Ammon's horn (tissue), 1 donor: Measurements from ENCODE around the gene VENTX.
"Not testable (repeated sequence)": the region's sequence is repeated elsewhere in the genome, so short reads cannot be mapped to it uniquely, and the experiment has no call there.

Experiments
- DNase-seq: peaks from one replicate; pipeline ENCODE4 v3.0.0-alpha.2; 2016; ENCODE audit warnings: low spot score

Gene VENTX

GRCh38 chr10:133257489-133258065 lies 19.9 kb downstream of the VENTX start:
- peak; percentile 48 for DNase-seq

GRCh38 chr10:133258066-133258817 lies 20.6 kb downstream of the VENTX start:
- DNase-seq, result no peak

GRCh38 chr10:133258818-133259601 lies 21.4 kb downstream of the VENTX start:
- peak; percentile 72 for DNase-seq

- DNase-seq, result no peak
Measured at GRCh38 chr10:133259602-133259989, 21.9 kb downstream of the VENTX start.

GRCh38 chr10:133260895-133261725 lies 23.5 kb downstream of the VENTX start:
- peak; percentile 43 for DNase-seq

- DNase-seq, result peak; percentile 79
Measured at GRCh38 chr10:133261726-133262325, 24.2 kb downstream of the VENTX start.

GRCh38 chr10:133262696-133263095 lies 25.0 kb downstream of the VENTX start:
- no peak for DNase-seq

GRCh38 chr10:133263674-133264073 lies 26.0 kb downstream of the VENTX start:
- DNase-seq, result no peak

GRCh38 chr10:133264461-133264860 lies 26.8 kb downstream of the VENTX start:
- no peak for DNase-seq

GRCh38 chr10:133265052-133265451 lies 27.4 kb downstream of the VENTX start:
- not testable (repeated sequence) for DNase-seq

GRCh38 chr10:133266056-133266795 lies 28.6 kb downstream of the VENTX start:
- no peak for DNase-seq

- DNase-seq, result no peak
Measured at GRCh38 chr10:133267293-133267692, 29.6 kb downstream of the VENTX start.

- no peak for DNase-seq
Measured at GRCh38 chr10:133267829-133268228, 30.2 kb downstream of the VENTX start.

GRCh38 chr10:133268532-133268931 lies 30.9 kb downstream of the VENTX start:
- no peak for DNase-seq

- DNase-seq, result no peak
Measured at GRCh38 chr10:133269367-133269766, 31.7 kb downstream of the VENTX start.

GRCh38 chr10:133270204-133270603 lies 32.5 kb downstream of the VENTX start:
- DNase-seq, result no peak

- no peak for DNase-seq
Measured at GRCh38 chr10:133270773-133271297, 33.2 kb downstream of the VENTX start.

GRCh38 chr10:133271521-133272300 lies 34.1 kb downstream of the VENTX start:
- no peak for DNase-seq

GRCh38 chr10:133272301-133272963 lies 34.8 kb downstream of the VENTX start:
- DNase-seq, result no peak
